ENCODE results near the gene LCNL1. TPM values are rescaled to one million over a fixed set of nuclear protein-coding genes. Genes with fewer than 3 reads are reported as not detected.
A peak's percentile ranks its signal among the peaks of the same experiment; 100 is the strongest.

The LCNL1 gene
- total and polyA plus RNA-seq, 2 donors (not counting 1 experiment from before 2014, with no cell fraction given), result not detected

- intact Hi-C loops (cut with micrococcal nuclease), result loop anchor here (5.0 kb wide), 1 partner anchor 41 kb away; the partner anchor contains the start of gene SAPCD2
- peak; percentile 65 for DNase-seq
- ChIA-PET CTCF (interaction anchor here (1.1 to 5.9 kb wide), 15 partner anchors 14 to 253 kb away, joined by 3 to 49 read pairs (median 10); partner anchors contain the start of genes AJM1, C8G, FBXW5 and NPDC1), POLR2A (interaction anchor here (1.1 kb wide), 2 partner anchors 10 to 40 kb away, joined by 3 to 4 read pairs; partner anchors contain the start of gene SAPCD2)
- H3K9me3 ChIP-seq (ENCODE audit: control extremely low read depth in 1 of 3, control insufficient read depth in 2 of 3, insufficient read depth in 1 of 3, low read length in 2 of 3), result peaks cover 0 to 7% (median 0%) of the 10 kb centered on the region in 3 donors
- Mint-ChIP-seq H3K27me3 (no peaks in the 10 kb centered on the region), H3K27ac (peak overlapping the region; percentile 91), H3K9me3 (ENCODE audit: insufficient read depth) (no peaks in the 10 kb centered on the region), H3K4me1 (peaks cover 74% of the 10 kb centered on the region), H3K4me3 (peak overlapping the region; percentile 90)
- no peak for TF ChIP-seq EZH2 (IDR thresholded peaks at IDR 0.05; ENCODE audit: borderline replicate concordance, insufficient read depth, low read depth, low read length, poor library complexity, severe bottlenecking)
- no peak for TF ChIP-seq CTCF (IDR thresholded peaks at IDR 0.05)
- peak overlapping the region; percentile 70 for H3K9ac ChIP-seq (ENCODE audit: low read length)
- no peak for ATAC-seq (ENCODE audit: low read depth)
- H3K4me1 ChIP-seq (ENCODE audit: control insufficient read depth in 2 of 2, insufficient read depth in 2 of 2, low read length in 2 of 2), result peaks cover 70 to 89% of the 10 kb centered on the region in 2 donors
- H3K4me3 ChIP-seq (ENCODE audit: control extremely low read depth in 1 of 5, extremely low read depth in 1 of 5, insufficient read depth in 1 of 5, low read depth in 2 of 5, low read length in 4 of 5), result peak overlapping the region; percentile 3 to 77 (median 64)
- H3K4me2 ChIP-seq (replicated peaks; ENCODE audit: low read depth, low read length, poor library complexity, severe bottlenecking), result peak overlapping the region; percentile 100
- H3K27ac ChIP-seq (ENCODE audit: low read length in 2 of 2), result peak overlapping the region; percentile 40 to 71
- H3K36me3 ChIP-seq (replicated peaks in 1 of 2; ENCODE audit: control extremely low read depth in 1 of 2, control insufficient read depth in 1 of 2, extremely low read depth in 1 of 2, insufficient read depth in 2 of 2, low read length in 1 of 2), result no peaks in the 10 kb centered on the region
- no peaks in the 10 kb centered on the region for H3K27me3 ChIP-seq (replicated peaks in 1 of 4; ENCODE audit: control extremely low read depth in 1 of 4, control insufficient read depth in 3 of 4, insufficient read depth in 4 of 4, low read length in 3 of 4)
- 45% methylated on average over 63 of the region's 65 CpGs for WGBS (ENCODE audit: insufficient coverage)
- H4K20me1 ChIP-seq (ENCODE audit: control insufficient read depth, insufficient read depth, low read length, poor library complexity, severe bottlenecking), result peaks cover 11% of the 10 kb centered on the region
- H3K79me2 ChIP-seq (ENCODE audit: control insufficient read depth, insufficient read depth, low read length), result peaks cover 12% of the 10 kb centered on the region
- H2AFZ ChIP-seq (ENCODE audit: insufficient read depth, low read depth, low read length, poor library complexity, severe bottlenecking), result peak overlapping the region; percentile 54
Measured at GRCh38 chr9:137030538-137031527, 48.0 kb downstream of the LCNL1 start.
